ENCODE measurements around the gene NFIA. TPM values are rescaled to one million over a fixed set of nuclear protein-coding genes. Genes with fewer than 3 reads are reported as not detected.

Gene NFIA
- total RNA-seq, 1 donor from 2014 or later = 66.6 TPM

DNA sequence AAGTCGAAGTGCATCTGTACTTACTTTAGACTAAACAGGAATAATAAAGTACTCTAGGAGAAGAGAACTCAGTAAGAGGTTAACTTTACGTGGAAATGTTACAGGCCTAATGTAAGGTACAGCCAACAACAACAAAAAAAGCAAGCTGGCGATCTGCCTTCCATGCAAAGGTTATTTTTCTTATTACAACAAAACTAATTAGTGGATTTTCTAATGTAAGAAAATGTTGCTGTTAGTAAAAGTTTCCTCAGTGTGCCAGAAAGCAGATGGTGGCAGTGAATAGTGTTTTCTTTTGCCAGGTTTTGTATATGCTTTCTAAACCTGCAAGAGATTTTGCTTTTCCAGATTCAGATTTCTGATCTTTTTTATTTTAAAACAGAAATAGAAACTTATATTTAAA is 179.2 kb downstream of the NFIA start:
- Histone ChIP-seq H3K4me1 (no peaks in the 10 kb centered on the region), H3K27ac (no peak overlapping the region), H3K4me3 (no peak overlapping the region), H3K27me3 (no peaks in the 10 kb centered on the region), H3K9me3 (no peaks in the 10 kb centered on the region), H3K36me3 (no peaks in the 10 kb centered on the region)
- TF ChIP-seq CTCF (IDR thresholded peaks at IDR 0.05) = no peak
- intact Hi-C loops (cut with DNase I) = no loop called here
- DNase-seq (no peak), ATAC-seq (no peak)

DNA sequence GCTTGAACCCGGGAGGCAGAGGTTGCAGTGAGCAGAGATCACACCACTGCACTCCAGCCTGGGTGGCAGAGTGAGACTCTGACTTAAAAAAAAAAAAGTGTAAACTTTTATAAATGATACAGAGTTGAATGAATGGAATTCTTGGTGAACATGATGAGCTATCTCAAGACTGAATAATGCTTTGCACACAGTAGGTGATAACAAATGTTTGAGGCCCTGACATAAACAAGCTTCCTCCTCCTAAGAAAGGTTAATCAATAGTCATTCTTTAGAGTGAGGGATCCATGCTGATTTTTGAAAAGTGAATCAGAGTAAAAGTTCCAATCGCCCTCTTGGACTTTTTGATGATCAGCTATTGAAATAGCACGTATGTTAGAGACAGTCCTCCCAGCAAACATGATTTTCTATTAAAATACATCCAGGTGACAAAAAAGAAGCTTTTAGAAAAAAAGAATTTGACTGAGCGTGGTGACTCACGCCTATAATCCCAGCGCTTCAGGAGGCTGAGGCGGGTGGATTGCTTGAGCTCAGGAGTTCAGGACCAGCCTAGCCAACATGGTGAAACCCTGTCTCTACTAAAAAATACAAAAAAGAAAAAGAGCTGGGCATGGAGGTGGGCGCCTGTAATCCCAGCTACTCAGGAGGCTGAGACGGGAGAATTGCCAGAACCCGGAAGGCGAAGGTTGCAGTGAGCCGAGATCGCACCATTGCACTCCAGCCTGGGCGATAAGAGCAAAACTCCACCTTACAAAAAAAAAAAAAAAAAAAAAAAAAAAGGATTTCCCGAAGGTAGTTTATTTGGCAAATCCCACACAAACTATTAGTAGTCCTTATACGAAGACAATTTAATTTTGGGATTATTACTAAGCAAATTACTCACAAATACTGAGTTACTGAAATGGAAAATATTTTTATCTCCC is 181.8 kb downstream of the NFIA start:
- Histone ChIP-seq H3K4me1 (no peaks in the 10 kb centered on the region), H3K9me3 (no peaks in the 10 kb centered on the region), H3K27ac (no peak overlapping the region), H3K27me3 (no peaks in the 10 kb centered on the region), H3K4me3 (no peak overlapping the region), H3K36me3 (no peaks in the 10 kb centered on the region)
- TF ChIP-seq CTCF (IDR thresholded peaks at IDR 0.05) = no peak
- DNase-seq = no peak
- no peak for ATAC-seq
- intact Hi-C loops (cut with DNase I) = no loop called here

DNA sequence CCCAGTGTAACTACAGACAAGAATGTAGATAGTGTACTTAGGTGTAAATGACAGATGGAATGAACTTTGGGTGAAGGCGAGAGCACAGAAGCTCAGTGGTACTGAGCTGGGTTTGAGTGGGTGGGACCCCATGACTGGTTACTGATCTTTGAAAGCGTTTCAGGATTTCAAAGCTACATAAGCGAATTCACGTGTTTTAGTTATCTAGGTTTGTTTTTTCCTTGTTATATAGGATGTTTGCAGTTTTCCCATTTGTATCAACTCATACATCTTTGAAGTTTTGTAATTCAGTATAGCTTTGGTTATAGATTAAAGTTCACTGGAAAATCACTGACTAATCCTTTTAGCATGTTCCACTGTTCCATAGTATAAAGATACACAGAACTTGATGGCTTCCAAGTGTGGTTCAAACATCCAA is 182.5 kb downstream of the NFIA start:
- Histone ChIP-seq H3K4me1 (no peaks in the 10 kb centered on the region), H3K4me3 (no peak overlapping the region), H3K27me3 (no peaks in the 10 kb centered on the region), H3K9me3 (no peaks in the 10 kb centered on the region), H3K36me3 (no peaks in the 10 kb centered on the region), H3K27ac (no peak overlapping the region)
- TF ChIP-seq CTCF (IDR thresholded peaks at IDR 0.05) = no peak
- DNase-seq = no peak
- intact Hi-C loops (cut with DNase I) = no loop called here
- no peak for ATAC-seq

GRCh38 chr1:61265665-61266064 is 183.3 kb downstream of the NFIA start:
- TF ChIP-seq CTCF (IDR thresholded peaks at IDR 0.05) = no peak
- Histone ChIP-seq H3K36me3 (no peaks in the 10 kb centered on the region), H3K4me1 (no peaks in the 10 kb centered on the region), H3K27me3 (no peaks in the 10 kb centered on the region), H3K9me3 (no peaks in the 10 kb centered on the region), H3K27ac (no peak overlapping the region), H3K4me3 (no peak overlapping the region)
- intact Hi-C loops (cut with DNase I) = no loop called here
- DNase-seq = no peak
- no peak for ATAC-seq

- Histone ChIP-seq H3K27me3 (no peaks in the 10 kb centered on the region), H3K4me1 (no peaks in the 10 kb centered on the region), H3K9me3 (no peaks in the 10 kb centered on the region), H3K36me3 (no peaks in the 10 kb centered on the region), H3K27ac (no peak overlapping the region), H3K4me3 (no peak overlapping the region)
- DNase-seq (no peak), ATAC-seq (no peak)
- intact Hi-C loops (cut with DNase I) = no loop called here
- no peak for TF ChIP-seq CTCF (IDR thresholded peaks at IDR 0.05)
Measured at GRCh38 chr1:61266738-61267137, 184.4 kb downstream of the NFIA start.
